Measurements from ENCODE around the gene NABP2. TPM values are rescaled to one million over a fixed set of nuclear protein-coding genes. Genes with fewer than 3 reads are reported as not detected.

NABP2 gene
- polyA plus RNA-seq, 3 donors: 2.7 to 10.1 (median 3.2) TPM

GRCh38 chr12:56229082-56229481 lies 4.9 kb downstream of the NABP2 start:
- H3K9me3 ChIP-seq (replicated peaks in 1 of 2; ENCODE audit: control insufficient read depth in 1 of 2, insufficient read depth in 1 of 2, low read length in 2 of 2): no peaks in the 10 kb centered on the region
- no peak overlapping the region for H3K27ac ChIP-seq (ENCODE audit: low read depth in 1 of 2, low read length in 2 of 2)
- no peak overlapping the region for H3K9ac ChIP-seq (ENCODE audit: insufficient read depth, low read length, poor library complexity, severe bottlenecking)
- TF ChIP-seq, protein P1, sequence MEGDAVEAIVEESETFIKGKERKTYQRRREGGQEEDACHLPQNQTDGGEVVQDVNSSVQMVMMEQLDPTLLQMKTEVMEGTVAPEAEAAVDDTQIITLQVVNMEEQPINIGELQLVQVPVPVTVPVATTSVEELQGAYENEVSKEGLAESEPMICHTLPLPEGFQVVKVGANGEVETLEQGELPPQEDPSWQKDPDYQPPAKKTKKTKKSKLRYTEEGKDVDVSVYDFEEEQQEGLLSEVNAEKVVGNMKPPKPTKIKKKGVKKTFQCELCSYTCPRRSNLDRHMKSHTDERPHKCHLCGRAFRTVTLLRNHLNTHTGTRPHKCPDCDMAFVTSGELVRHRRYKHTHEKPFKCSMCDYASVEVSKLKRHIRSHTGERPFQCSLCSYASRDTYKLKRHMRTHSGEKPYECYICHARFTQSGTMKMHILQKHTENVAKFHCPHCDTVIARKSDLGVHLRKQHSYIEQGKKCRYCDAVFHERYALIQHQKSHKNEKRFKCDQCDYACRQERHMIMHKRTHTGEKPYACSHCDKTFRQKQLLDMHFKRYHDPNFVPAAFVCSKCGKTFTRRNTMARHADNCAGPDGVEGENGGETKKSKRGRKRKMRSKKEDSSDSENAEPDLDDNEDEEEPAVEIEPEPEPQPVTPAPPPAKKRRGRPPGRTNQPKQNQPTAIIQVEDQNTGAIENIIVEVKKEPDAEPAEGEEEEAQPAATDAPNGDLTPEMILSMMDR (IDR thresholded peaks at IDR 0.05): no peak
- no peak overlapping the region for H3K27ac Mint-ChIP-seq
- no peak overlapping the region for H3K4me2 ChIP-seq (replicated peaks; ENCODE audit: extremely low read depth, low read length, poor library complexity, severe bottlenecking)
- H3K36me3 Mint-ChIP-seq: peaks cover 6 to 18% of the 10 kb centered on the region in 2 donors
- intact Hi-C loops (cut with micrococcal nuclease): no loop called here
- no peak overlapping the region for H3K4me3 ChIP-seq (replicated peaks in 1 of 3; ENCODE audit: low read depth in 2 of 3, low read length in 3 of 3)
- H2AFZ ChIP-seq (ENCODE audit: insufficient read depth, low read depth, low read length, poor library complexity, severe bottlenecking): no peak overlapping the region
- peaks cover 0 to 2% of the 10 kb centered on the region in 2 donors for H3K36me3 ChIP-seq (replicated peaks in 1 of 2; ENCODE audit: control insufficient read depth in 1 of 2, insufficient read depth in 2 of 2, low read length in 2 of 2)
- DNase-seq: no peak
- 88% methylated on average over 3 of the region's 7 CpGs for WGBS (ENCODE audit: insufficient coverage)
- H3K4me1 Mint-ChIP-seq: peaks cover 14% of the 10 kb centered on the region
- H3K4me1 ChIP-seq (ENCODE audit: control insufficient read depth in 1 of 2, insufficient read depth in 2 of 2, low read length in 2 of 2): peaks cover 6 to 10% of the 10 kb centered on the region in 2 donors
- H3K27me3 Mint-ChIP-seq (ENCODE audit: low read depth in 3 of 3): peaks cover 0 to 2% (median 1%) of the 10 kb centered on the region in 3 donors
- peaks cover 8% of the 10 kb centered on the region for H3K79me2 ChIP-seq (ENCODE audit: insufficient read depth, low read length)
- no peaks in the 10 kb centered on the region for H4K20me1 ChIP-seq (ENCODE audit: insufficient read depth, low read length)
- H3K27me3 ChIP-seq (ENCODE audit: control insufficient read depth in 2 of 2, insufficient read depth in 2 of 2, low read length in 2 of 2): no peaks in the 10 kb centered on the region
- peaks cover 0 to 2% (median 0%) of the 10 kb centered on the region in 7 donors for H3K9me3 Mint-ChIP-seq
- H3K4me3 Mint-ChIP-seq: no peak overlapping the region

GRCh38 chr12:56229916-56230431 lies 5.8 kb downstream of the NABP2 start, which contains the start of gene SLC39A5:
Gene SLC39A5, plus strand, starts transcription at chr12:56230051. Its CDS starts 1,224 bp downstream, at chr12:56231275.
- H3K9me3 ChIP-seq (replicated peaks in 1 of 2; ENCODE audit: control insufficient read depth in 1 of 2, insufficient read depth in 1 of 2, low read length in 2 of 2): no peaks in the 10 kb centered on the region
- DNase-seq: no peak
- Mint-ChIP-seq H3K27me3 (ENCODE audit: low read depth in 3 of 3) (peaks cover 0 to 2% (median 1%) of the 10 kb centered on the region in 3 donors), H3K4me1 (peaks cover 7% of the 10 kb centered on the region), H3K9me3 (peaks cover 0 to 2% (median 0%) of the 10 kb centered on the region in 7 donors), H3K36me3 (peaks cover 6 to 18% of the 10 kb centered on the region in 2 donors), H3K4me3 (no peak within 1 kb of the TSS), H3K27ac (peak within 1 kb of the TSS in 2 of 7 donors; percentile 46 to 71)
- WGBS (ENCODE audit: insufficient coverage): 80% methylated on average over 1 of the region's 4 CpGs
- no peak within 1 kb of the TSS for H3K4me2 ChIP-seq (replicated peaks; ENCODE audit: extremely low read depth, low read length, poor library complexity, severe bottlenecking)
- peaks cover 0 to 2% of the 10 kb centered on the region in 2 donors for H3K36me3 ChIP-seq (replicated peaks in 1 of 2; ENCODE audit: control insufficient read depth in 1 of 2, insufficient read depth in 2 of 2, low read length in 2 of 2)
- no peaks in the 10 kb centered on the region for H3K27me3 ChIP-seq (ENCODE audit: control insufficient read depth in 2 of 2, insufficient read depth in 2 of 2, low read length in 2 of 2)
- no peak within 1 kb of the TSS for H2AFZ ChIP-seq (ENCODE audit: insufficient read depth, low read depth, low read length, poor library complexity, severe bottlenecking)
- H3K4me3 ChIP-seq (replicated peaks in 1 of 3; ENCODE audit: low read depth in 2 of 3, low read length in 3 of 3): no peak within 1 kb of the TSS
- H3K4me1 ChIP-seq (ENCODE audit: control insufficient read depth in 1 of 2, insufficient read depth in 2 of 2, low read length in 2 of 2): peaks cover 0 to 1% of the 10 kb centered on the region in 2 donors
- H3K79me2 ChIP-seq (ENCODE audit: insufficient read depth, low read length): peaks cover 2% of the 10 kb centered on the region
- no peak within 1 kb of the TSS for H3K9ac ChIP-seq (ENCODE audit: insufficient read depth, low read length, poor library complexity, severe bottlenecking)
- no peaks in the 10 kb centered on the region for H4K20me1 ChIP-seq (ENCODE audit: insufficient read depth, low read length)
- intact Hi-C loops (cut with micrococcal nuclease): no loop called here
- no peak within 1 kb of the TSS for H3K27ac ChIP-seq (ENCODE audit: low read depth in 1 of 2, low read length in 2 of 2)
- TF ChIP-seq, protein P1 (IDR thresholded peaks at IDR 0.05): no peak

Measured in CD14-positive monocyte (primary cell).